Effector memory CD4-positive, alpha-beta T cell (primary cell): ENCODE data around the gene SCML1.

Experiments
- DNase-seq, 3 donors: peaks; one replicate each; pipeline ENCODE4 v3.0.0-alpha.2; 2020
- H3K27ac ChIP-seq: 2 replicates; pipeline ENCODE4 v1.7.0; 2013; ENCODE audit warnings: mild to moderate bottlenecking, low read length, moderate library complexity; ENCODE audit not compliant: insufficient read depth, poor library complexity, severe bottlenecking
- H3K27me3 ChIP-seq: replicated peaks from 2 replicates; pipeline ENCODE4 v1.7.0; 2013; ENCODE audit warnings: mild to moderate bottlenecking, low read length; ENCODE audit not compliant: insufficient read depth, control insufficient read depth, poor library complexity, severe bottlenecking
- H3K36me3 ChIP-seq: 2 replicates; pipeline ENCODE4 v1.7.0; 2013; ENCODE audit warnings: mild to moderate bottlenecking, low read length, moderate library complexity; ENCODE audit not compliant: control insufficient read depth, insufficient read depth
- H3K4me1 ChIP-seq: 2 replicates; pipeline ENCODE4 v1.7.0; 2013; ENCODE audit warnings: low read length, mild to moderate bottlenecking; ENCODE audit not compliant: control insufficient read depth, insufficient read depth, poor library complexity, severe bottlenecking
- H3K4me3 ChIP-seq: 2 replicates; pipeline ENCODE4 v1.7.0; 2013; ENCODE audit warnings: low read length, low read depth, mild to moderate bottlenecking; ENCODE audit not compliant: insufficient read depth, poor library complexity, severe bottlenecking
- H3K9me3 ChIP-seq: 2 replicates; pipeline ENCODE4 v1.7.0; 2013; ENCODE audit warnings: mild to moderate bottlenecking, low read length, moderate library complexity; ENCODE audit not compliant: control insufficient read depth

The SCML1 gene

GRCh38 chrX:17710871-17711301, 26.4 kb upstream of the SCML1 start:
- Histone ChIP-seq H3K36me3 (no peaks in the 10 kb centered on the region), H3K27ac (no peak overlapping the region), H3K9me3 (no peaks in the 10 kb centered on the region), H3K4me3 (no peak overlapping the region), H3K27me3 (no peaks in the 10 kb centered on the region), H3K4me1 (no peaks in the 10 kb centered on the region)
- no peak for DNase-seq

GRCh38 chrX:17713288-17713687, 24.0 kb upstream of the SCML1 start:
- Histone ChIP-seq H3K9me3 (no peaks in the 10 kb centered on the region), H3K4me3 (no peak overlapping the region), H3K27me3 (no peaks in the 10 kb centered on the region), H3K36me3 (no peaks in the 10 kb centered on the region), H3K4me1 (no peaks in the 10 kb centered on the region), H3K27ac (no peak overlapping the region)
- DNase-seq: no peak

- no peaks in the 10 kb centered on the region for H3K36me3 ChIP-seq
- DNase-seq: no peak
- H3K4me3 ChIP-seq: no peak overlapping the region
- no peaks in the 10 kb centered on the region for H3K9me3 ChIP-seq
- no peaks in the 10 kb centered on the region for H3K4me1 ChIP-seq
- no peak overlapping the region for H3K27ac ChIP-seq
- H3K27me3 ChIP-seq: no peaks in the 10 kb centered on the region
Observed at GRCh38 chrX:17718649-17719165, 18.6 kb upstream of the SCML1 start.

GRCh38 chrX:17719711-17720110, 17.6 kb upstream of the SCML1 start:
- Histone ChIP-seq H3K27me3 (no peaks in the 10 kb centered on the region), H3K36me3 (no peaks in the 10 kb centered on the region), H3K27ac (no peak overlapping the region), H3K4me1 (no peaks in the 10 kb centered on the region), H3K9me3 (no peaks in the 10 kb centered on the region), H3K4me3 (no peak overlapping the region)
- no peak for DNase-seq

GRCh38 chrX:17721715-17722114, 15.6 kb upstream of the SCML1 start:
- no peak for DNase-seq
- H3K27me3 ChIP-seq: no peaks in the 10 kb centered on the region
- no peak overlapping the region for H3K27ac ChIP-seq
- no peak overlapping the region for H3K4me3 ChIP-seq
- no peaks in the 10 kb centered on the region for H3K36me3 ChIP-seq
- H3K9me3 ChIP-seq: no peaks in the 10 kb centered on the region
- no peaks in the 10 kb centered on the region for H3K4me1 ChIP-seq

GRCh38 chrX:17725181-17725580, 12.1 kb upstream of the SCML1 start:
- H3K4me3 ChIP-seq: no peak overlapping the region
- H3K27ac ChIP-seq: no peak overlapping the region
- H3K36me3 ChIP-seq: no peaks in the 10 kb centered on the region
- H3K27me3 ChIP-seq: no peaks in the 10 kb centered on the region
- no peaks in the 10 kb centered on the region for H3K4me1 ChIP-seq
- H3K9me3 ChIP-seq: no peaks in the 10 kb centered on the region
- DNase-seq: no peak

- no peak for DNase-seq
- Histone ChIP-seq H3K9me3 (no peaks in the 10 kb centered on the region), H3K4me3 (no peak overlapping the region), H3K27me3 (no peaks in the 10 kb centered on the region), H3K27ac (no peak overlapping the region), H3K36me3 (no peaks in the 10 kb centered on the region), H3K4me1 (no peaks in the 10 kb centered on the region)
Observed at GRCh38 chrX:17732138-17732783, 5.0 kb upstream of the SCML1 start.

- Histone ChIP-seq H3K9me3 (no peaks in the 10 kb centered on the region), H3K4me1 (no peaks in the 10 kb centered on the region), H3K27ac (no peak overlapping the region), H3K27me3 (no peaks in the 10 kb centered on the region), H3K36me3 (no peaks in the 10 kb centered on the region), H3K4me3 (no peak overlapping the region)
- no peak for DNase-seq
Observed at GRCh38 chrX:17735406-17735805, 1.9 kb upstream of the SCML1 start.

- Histone ChIP-seq H3K27me3 (no peaks in the 10 kb centered on the region), H3K4me3 (peak overlapping the region; percentile 51), H3K4me1 (no peaks in the 10 kb centered on the region), H3K27ac (peak overlapping the region; percentile 86), H3K36me3 (no peaks in the 10 kb centered on the region), H3K9me3 (no peaks in the 10 kb centered on the region)
- no peak for DNase-seq
Observed at GRCh38 chrX:17736478-17736855, 826 bp upstream of the SCML1 start.

- DNase-seq: no peak
- no peaks in the 10 kb centered on the region for H3K27me3 ChIP-seq
- H3K36me3 ChIP-seq: no peaks in the 10 kb centered on the region
- peak overlapping the region; percentile 86 for H3K27ac ChIP-seq
- peak overlapping the region; percentile 57 for H3K4me3 ChIP-seq
- H3K9me3 ChIP-seq: no peaks in the 10 kb centered on the region
- H3K4me1 ChIP-seq: no peaks in the 10 kb centered on the region
Observed at GRCh38 chrX:17737710-17737985, 355 bp downstream of the SCML1 start.
